Osteoblast (primary cell): ENCODE results near the gene SLC36A3. TPM values are rescaled to one million over a fixed set of nuclear protein-coding genes. Genes with fewer than 3 reads are reported as not detected.

Source experiments
- DNase-seq: peaks from one replicate; pipeline ENCODE4 v3.0.0; 2011; ENCODE audit warnings: low spot score, mixed read lengths; ENCODE audit not compliant: insufficient read length; ENCODE audit errors: missing footprints
- H2AFZ ChIP-seq: 2 replicates; pipeline ENCODE4 v1.6.0; 2011; ENCODE audit warnings: mild to moderate bottlenecking, low read length
- H3K27ac ChIP-seq: 2 replicates; pipeline ENCODE4 v1.5.1; 2011; ENCODE audit warnings: mild to moderate bottlenecking, low read depth, low read length, moderate library complexity
- H3K27me3 ChIP-seq: 2 replicates; pipeline ENCODE4 v1.6.0; 2012; ENCODE audit warnings: mild to moderate bottlenecking, control low read depth, inconsistent platforms, low read length, moderate library complexity; ENCODE audit not compliant: insufficient read depth
- H3K36me3 ChIP-seq: 2 replicates; pipeline ENCODE4 v1.5.1; 2011; ENCODE audit warnings: mild to moderate bottlenecking, low read length, control low read depth, moderate library complexity; ENCODE audit not compliant: insufficient read depth
- H3K4me1 ChIP-seq: 2 replicates; pipeline ENCODE4 v1.5.1; 2011; ENCODE audit warnings: mild to moderate bottlenecking, low read length, control low read depth, moderate library complexity; ENCODE audit not compliant: insufficient read depth
- H3K4me2 ChIP-seq: 2 replicates; pipeline ENCODE4 v1.6.0; 2011; ENCODE audit warnings: mild to moderate bottlenecking, low read length; ENCODE audit not compliant: insufficient read depth
- H3K4me3 ChIP-seq: fragments of 200-600 bp; sonication (generic); 3 replicates; pipeline ENCODE4 v1.5.1; 2012; ENCODE audit warnings: mild to moderate bottlenecking, low read length, inconsistent platforms; ENCODE audit not compliant: insufficient read depth
- H3K79me2 ChIP-seq: 2 replicates; pipeline ENCODE4 v1.6.0; 2012; ENCODE audit warnings: mild to moderate bottlenecking, low read length, control low read depth, inconsistent platforms; ENCODE audit not compliant: insufficient read depth
- H3K9me3 ChIP-seq: 2 replicates; pipeline ENCODE4 v1.5.1; 2011; ENCODE audit warnings: low read depth, low read length, control low read depth
- H4K20me1 ChIP-seq: 2 replicates; pipeline ENCODE4 v1.6.0; 2012; ENCODE audit warnings: mild to moderate bottlenecking, low read length, control low read depth; ENCODE audit not compliant: insufficient read depth
- total RNA-seq: library from RNA; depleted of rRNA; stranded (reverse); fragments of >200 nt; gene quantifications from 2 replicates; pipeline ENCODE4 v1.2.3, GENCODE V29; 2012
- TF ChIP-seq, protein P1 (sequence below): IDR thresholded peaks from 2 replicates; pipeline ENCODE4 v1.5.1; 2011; ENCODE audit warnings: mild to moderate bottlenecking, low read depth, low read length, moderate library complexity; ENCODE audit errors: extremely low read depth

Gene SLC36A3
- total RNA-seq, 1 donor = not detected

- Histone ChIP-seq H3K4me1 (no peaks in the 10 kb centered on the region), H4K20me1 (no peaks in the 10 kb centered on the region), H2AFZ (no peak overlapping the region), H3K36me3 (no peaks in the 10 kb centered on the region), H3K79me2 (no peaks in the 10 kb centered on the region), H3K4me3 (no peak overlapping the region), H3K27ac (no peak overlapping the region), H3K9me3 (no peaks in the 10 kb centered on the region), H3K27me3 (no peaks in the 10 kb centered on the region), H3K4me2 (no peak overlapping the region)
- TF ChIP-seq, protein P1, sequence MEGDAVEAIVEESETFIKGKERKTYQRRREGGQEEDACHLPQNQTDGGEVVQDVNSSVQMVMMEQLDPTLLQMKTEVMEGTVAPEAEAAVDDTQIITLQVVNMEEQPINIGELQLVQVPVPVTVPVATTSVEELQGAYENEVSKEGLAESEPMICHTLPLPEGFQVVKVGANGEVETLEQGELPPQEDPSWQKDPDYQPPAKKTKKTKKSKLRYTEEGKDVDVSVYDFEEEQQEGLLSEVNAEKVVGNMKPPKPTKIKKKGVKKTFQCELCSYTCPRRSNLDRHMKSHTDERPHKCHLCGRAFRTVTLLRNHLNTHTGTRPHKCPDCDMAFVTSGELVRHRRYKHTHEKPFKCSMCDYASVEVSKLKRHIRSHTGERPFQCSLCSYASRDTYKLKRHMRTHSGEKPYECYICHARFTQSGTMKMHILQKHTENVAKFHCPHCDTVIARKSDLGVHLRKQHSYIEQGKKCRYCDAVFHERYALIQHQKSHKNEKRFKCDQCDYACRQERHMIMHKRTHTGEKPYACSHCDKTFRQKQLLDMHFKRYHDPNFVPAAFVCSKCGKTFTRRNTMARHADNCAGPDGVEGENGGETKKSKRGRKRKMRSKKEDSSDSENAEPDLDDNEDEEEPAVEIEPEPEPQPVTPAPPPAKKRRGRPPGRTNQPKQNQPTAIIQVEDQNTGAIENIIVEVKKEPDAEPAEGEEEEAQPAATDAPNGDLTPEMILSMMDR = no peak
- DNase-seq = no peak
These were observed 8.4 kb downstream of the SLC36A3 start for GRCh38 chr5:151295138-151295537.

- Histone ChIP-seq H2AFZ (no peak overlapping the region), H3K36me3 (no peaks in the 10 kb centered on the region), H3K4me1 (no peaks in the 10 kb centered on the region), H3K9me3 (no peaks in the 10 kb centered on the region), H4K20me1 (no peaks in the 10 kb centered on the region), H3K27me3 (no peaks in the 10 kb centered on the region), H3K4me3 (no peak overlapping the region), H3K79me2 (no peaks in the 10 kb centered on the region), H3K27ac (no peak overlapping the region), H3K4me2 (no peak overlapping the region)
- TF ChIP-seq, protein P1 = no peak
- no peak for DNase-seq
These were observed 9.9 kb downstream of the SLC36A3 start for GRCh38 chr5:151293624-151294023.

DNA sequence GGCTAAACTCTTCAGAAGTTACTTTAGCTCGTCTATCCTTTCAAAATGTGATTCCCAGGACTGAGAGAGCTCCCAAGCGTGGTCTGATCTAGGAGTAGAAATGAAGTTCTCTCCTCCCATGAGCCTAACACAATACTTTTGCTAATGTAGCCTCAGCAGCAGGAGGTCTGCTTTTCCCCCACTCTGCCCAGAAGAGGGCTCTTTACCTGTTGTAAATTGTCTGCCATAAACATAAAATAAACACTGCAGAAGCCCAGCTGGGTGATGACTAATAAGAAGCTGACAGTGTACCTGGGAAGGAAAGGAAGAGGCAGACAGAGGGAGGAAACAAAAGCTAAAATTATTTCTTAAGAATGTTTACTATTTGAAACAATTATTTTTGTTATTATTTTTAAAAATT is 15.4 kb downstream of the SLC36A3 start:
- TF ChIP-seq, protein P1 = no peak
- H3K27ac ChIP-seq = no peak overlapping the region
- no peaks in the 10 kb centered on the region for H3K9me3 ChIP-seq
- H3K79me2 ChIP-seq = no peaks in the 10 kb centered on the region
- no peak for DNase-seq
- H3K36me3 ChIP-seq = no peaks in the 10 kb centered on the region
- H4K20me1 ChIP-seq = no peaks in the 10 kb centered on the region
- H3K27me3 ChIP-seq = no peaks in the 10 kb centered on the region
- H3K4me1 ChIP-seq = no peaks in the 10 kb centered on the region
- H3K4me2 ChIP-seq = no peak overlapping the region
- H3K4me3 ChIP-seq = no peak overlapping the region
- no peak overlapping the region for H2AFZ ChIP-seq

DNA sequence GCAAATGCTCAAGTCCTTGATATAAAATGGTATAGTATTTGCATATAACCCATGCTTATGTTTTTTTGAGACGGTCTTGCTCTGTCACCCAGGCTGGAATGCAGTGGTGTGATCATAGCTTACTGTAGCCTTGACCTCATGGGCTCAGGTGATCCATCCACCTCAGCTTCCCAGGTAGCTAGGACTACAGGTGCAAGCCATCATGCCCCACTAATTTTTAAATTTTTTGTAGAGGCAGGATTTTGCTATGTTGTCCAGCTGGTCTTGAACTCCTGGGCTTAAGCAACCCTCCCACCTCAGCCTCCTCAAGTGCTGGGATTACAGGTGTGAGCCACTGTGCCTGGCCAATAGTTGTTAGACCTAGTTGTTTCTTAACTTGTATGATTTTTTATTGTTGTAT is 17.3 kb downstream of the SLC36A3 start:
- H3K4me1 ChIP-seq = no peaks in the 10 kb centered on the region
- H3K27me3 ChIP-seq = no peaks in the 10 kb centered on the region
- H3K36me3 ChIP-seq = no peaks in the 10 kb centered on the region
- H3K9me3 ChIP-seq = no peaks in the 10 kb centered on the region
- H3K27ac ChIP-seq = no peak overlapping the region
- H2AFZ ChIP-seq = no peak overlapping the region
- H4K20me1 ChIP-seq = no peaks in the 10 kb centered on the region
- TF ChIP-seq, protein P1 = no peak
- no peak overlapping the region for H3K4me3 ChIP-seq
- DNase-seq = no peak
- H3K79me2 ChIP-seq = no peaks in the 10 kb centered on the region
- H3K4me2 ChIP-seq = no peak overlapping the region
